PC-9 (cell line): ENCODE measurements around the gene NFIA. TPM values are rescaled to one million over a fixed set of nuclear protein-coding genes. Genes with fewer than 3 reads are reported as not detected.

Experiments used
- BruUV-seq: library from RNA; stranded (reverse); fragments of 400-500 nt; replicated peaks from 2 replicates; lab custom pipeline; 2021; lab: Mats Ljungman, UMichigan
- CTCF ChIA-PET: fragments of 300-600 bp; sonication (Branson Sonifier 250); formaldehyde crosslinking; loops from one replicate; lab custom pipeline; 2022; ENCODE audit warnings: antibody characterized with exemption; lab: Charles Lee
- POLR2A ChIA-PET: fragments of 300-600 bp; sonication (Branson Sonifier 250); formaldehyde crosslinking; loops from one replicate; lab custom pipeline; 2022; ENCODE audit warnings: antibody characterized with exemption; ENCODE audit not compliant: unreplicated experiment; lab: Charles Lee
- DNase-seq, 2 experiments: peaks; one replicate each; pipeline versions ENCODE4 v3.0.0 to v3.0.0-alpha.2; 2015 to 2022; ENCODE audit warnings: mixed read lengths in 1 of 2
- H2AFZ ChIP-seq: fragments of 200-600 bp; sonication (generic); 2 replicates; pipeline ENCODE4 v1.8.1; 2017; ENCODE audit warnings: antibody characterized with exemption
- H3F3A ChIP-seq: fragments of 200-600 bp; sonication (generic); 2 replicates; pipeline ENCODE4 v1.8.1; 2017; ENCODE audit warnings: antibody characterized with exemption, mild to moderate bottlenecking, low read depth; ENCODE audit not compliant: insufficient read depth
- H3K27ac ChIP-seq: fragments of 200-600 bp; sonication (generic); 2 replicates; pipeline ENCODE4 v1.6.1; 2016; ENCODE audit warnings: mixed run types
- H3K27me3 ChIP-seq: fragments of 200-600 bp; sonication (generic); 2 replicates; pipeline ENCODE4 v1.6.1; 2016; ENCODE audit warnings: low read depth, mixed run types; ENCODE audit not compliant: insufficient read depth
- H3K36me3 ChIP-seq: fragments of 200-600 bp; sonication (generic); 2 replicates; pipeline ENCODE4 v1.6.1; 2016; ENCODE audit warnings: low read depth, mixed run types
- H3K4me1 ChIP-seq: fragments of 200-600 bp; sonication (generic); replicated peaks from 2 replicates; pipeline ENCODE4 v1.6.1; 2016; ENCODE audit warnings: mixed run types; ENCODE audit not compliant: insufficient read depth
- H3K4me2 ChIP-seq: fragments of 200-600 bp; sonication (generic); 2 replicates; pipeline ENCODE4 v1.6.1; 2017; ENCODE audit warnings: mixed run types
- H3K4me3 ChIP-seq: fragments of 200-600 bp; sonication (generic); 2 replicates; pipeline ENCODE4 v1.6.1; 2016; ENCODE audit warnings: mixed run types
- H3K79me2 ChIP-seq: fragments of 200-600 bp; sonication (generic); 2 replicates; pipeline ENCODE4 v1.6.1; 2017; ENCODE audit warnings: low read depth, mixed run types
- H3K9me2 ChIP-seq: fragments of 200-600 bp; sonication (generic); 2 replicates; pipeline ENCODE4 v1.8.1; 2017; ENCODE audit warnings: mild to moderate bottlenecking; ENCODE audit not compliant: insufficient read depth
- H3K9me3 ChIP-seq: fragments of 200-600 bp; sonication (generic); 2 replicates; pipeline ENCODE4 v1.8.1; 2016; ENCODE audit warnings: low read depth; ENCODE audit not compliant: insufficient read depth
- H4K20me1 ChIP-seq: fragments of 200-600 bp; sonication (generic); 2 replicates; pipeline ENCODE4 v1.8.1; 2017; ENCODE audit not compliant: insufficient read depth
- EZH2 ChIP-seq: fragments of 200-600 bp; sonication (generic); IDR thresholded peaks from 2 replicates; pipeline ENCODE4 v1.8.0; 2017; ENCODE audit warnings: antibody characterized with exemption, low read depth
- intact Hi-C: fragments of 100-400 bp; cut with micrococcal nuclease; formaldehyde crosslinking; loops from one replicate; pipeline ENCODE4 v1.10.0; 2022; ENCODE audit not compliant: unreplicated experiment
- total RNA-seq: library from RNA; stranded (reverse); gene quantifications from 2 replicates; pipeline ENCODE4 v1.2.3, GENCODE V29; 2021
- TF ChIP-seq, protein P1 (sequence below): fragments of 200-600 bp; sonication (generic); conservative IDR thresholded peaks from 2 replicates; pipeline ENCODE4 v1.6.1; 2017; ENCODE audit warnings: mixed run types, antibody characterized with exemption, mild to moderate bottlenecking, moderate library complexity

Gene NFIA
- total RNA-seq, 1 experiment from 2014 or later = 26.7 TPM

GRCh38 chr1:61370913-61371279, 288.5 kb downstream of the NFIA start:
- 0 out of 2 replicates have a peak, but pooled peaks cover 8% of the 10 kb centered on the region for H3K36me3 ChIP-seq
- no peaks in the 10 kb centered on the region for H3K79me2 ChIP-seq
- POLR2A ChIA-PET = no interaction called here
- no peaks in the 10 kb centered on the region; the same call in 1 of the 2 replicates for H3K9me2 ChIP-seq
- TF ChIP-seq EZH2 = no peak
- TF ChIP-seq, protein P1, sequence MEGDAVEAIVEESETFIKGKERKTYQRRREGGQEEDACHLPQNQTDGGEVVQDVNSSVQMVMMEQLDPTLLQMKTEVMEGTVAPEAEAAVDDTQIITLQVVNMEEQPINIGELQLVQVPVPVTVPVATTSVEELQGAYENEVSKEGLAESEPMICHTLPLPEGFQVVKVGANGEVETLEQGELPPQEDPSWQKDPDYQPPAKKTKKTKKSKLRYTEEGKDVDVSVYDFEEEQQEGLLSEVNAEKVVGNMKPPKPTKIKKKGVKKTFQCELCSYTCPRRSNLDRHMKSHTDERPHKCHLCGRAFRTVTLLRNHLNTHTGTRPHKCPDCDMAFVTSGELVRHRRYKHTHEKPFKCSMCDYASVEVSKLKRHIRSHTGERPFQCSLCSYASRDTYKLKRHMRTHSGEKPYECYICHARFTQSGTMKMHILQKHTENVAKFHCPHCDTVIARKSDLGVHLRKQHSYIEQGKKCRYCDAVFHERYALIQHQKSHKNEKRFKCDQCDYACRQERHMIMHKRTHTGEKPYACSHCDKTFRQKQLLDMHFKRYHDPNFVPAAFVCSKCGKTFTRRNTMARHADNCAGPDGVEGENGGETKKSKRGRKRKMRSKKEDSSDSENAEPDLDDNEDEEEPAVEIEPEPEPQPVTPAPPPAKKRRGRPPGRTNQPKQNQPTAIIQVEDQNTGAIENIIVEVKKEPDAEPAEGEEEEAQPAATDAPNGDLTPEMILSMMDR = no peak
- H4K20me1 ChIP-seq = no peaks in the 10 kb centered on the region
- H3K27ac ChIP-seq = no peak overlapping the region
- no peak overlapping the region for H2AFZ ChIP-seq
- no peak overlapping the region for H3K4me2 ChIP-seq
- BruUV-seq = no TSS peak
- no peaks in the 10 kb centered on the region for H3F3A ChIP-seq
- intact Hi-C loops = no loop called here
- no peaks in the 10 kb centered on the region for H3K4me1 ChIP-seq
- no peak overlapping the region for H3K4me3 ChIP-seq
- no peak for DNase-seq
- CTCF ChIA-PET = no interaction called here
- H3K27me3 ChIP-seq = no peaks in the 10 kb centered on the region
- H3K9me3 ChIP-seq = no peaks in the 10 kb centered on the region

GRCh38 chr1:61372944-61373343, 290.6 kb downstream of the NFIA start:
- no peaks in the 10 kb centered on the region for H3K9me3 ChIP-seq
- no peak for TF ChIP-seq EZH2
- TF ChIP-seq, protein P1 = no peak
- H3K27ac ChIP-seq = no peak overlapping the region
- H3K9me2 ChIP-seq = no peaks in the 10 kb centered on the region; the same call in 1 of the 2 replicates
- no peaks in the 10 kb centered on the region for H3F3A ChIP-seq
- POLR2A ChIA-PET = no interaction called here
- H3K4me2 ChIP-seq = no peak overlapping the region
- H2AFZ ChIP-seq = no peak overlapping the region
- H3K36me3 ChIP-seq = 0 out of 2 replicates have a peak, but pooled peaks cover 8% of the 10 kb centered on the region
- no peaks in the 10 kb centered on the region for H3K4me1 ChIP-seq
- H3K27me3 ChIP-seq = no peaks in the 10 kb centered on the region
- CTCF ChIA-PET = no interaction called here
- no peaks in the 10 kb centered on the region for H3K79me2 ChIP-seq
- no TSS peak for BruUV-seq
- intact Hi-C loops = no loop called here
- no peak overlapping the region for H3K4me3 ChIP-seq
- no peaks in the 10 kb centered on the region for H4K20me1 ChIP-seq
- no peak for DNase-seq

- ChIA-PET CTCF (no interaction called here), POLR2A (no interaction called here)
- Histone ChIP-seq H3K9me2 (no peaks in the 10 kb centered on the region; the same call in 1 of the 2 replicates), H3K79me2 (no peaks in the 10 kb centered on the region), H3F3A (no peaks in the 10 kb centered on the region), H3K27me3 (no peaks in the 10 kb centered on the region), H3K4me2 (no peak overlapping the region), H4K20me1 (no peaks in the 10 kb centered on the region), H3K36me3 (0 out of 2 replicates have a peak, but pooled peaks cover 8% of the 10 kb centered on the region), H3K27ac (no peak overlapping the region), H2AFZ (no peak overlapping the region), H3K4me3 (no peak overlapping the region), H3K9me3 (no peaks in the 10 kb centered on the region), H3K4me1 (no peaks in the 10 kb centered on the region)
- no peak for DNase-seq
- no TSS peak for BruUV-seq
- TF ChIP-seq, protein P1 = no peak
- intact Hi-C loops = no loop called here
These were observed 291.8 kb downstream of the NFIA start for GRCh38 chr1:61374156-61374555.
